Kidney (tissue), 14 donors: ENCODE data around the gene EGF. TPM values are rescaled to one million over a fixed set of nuclear protein-coding genes. Genes with fewer than 3 reads are reported as not detected.

Experiments
- DNase-seq, 5 donors: peaks; one replicate each; pipeline ENCODE4 v3.0.0-alpha.2; 2013 to 2020
- FAIRE-seq: peaks from 2 replicates; lab custom pipeline; 2012; peaks lifted over from hg19 to GRCh38; lab: Jason Lieb, UNC
- H3K27ac ChIP-seq, 2 donors: one replicate each; pipeline ENCODE4 v1.7.0; 2013; ENCODE audit warnings: low read depth in 2 of 2, low read length in 2 of 2, inconsistent platforms in 1 of 2
- H3K27me3 ChIP-seq: one replicate; pipeline ENCODE4 v1.7.1; 2013; ENCODE audit warnings: low read length, inconsistent platforms; ENCODE audit not compliant: control insufficient read depth, insufficient read depth
- H3K36me3 ChIP-seq, 3 donors: one replicate each; pipeline versions ENCODE4 v1.7.0 to v1.7.1; 2013; ENCODE audit warnings: low read length in 3 of 3, control low read depth in 1 of 3, inconsistent platforms in 1 of 3; ENCODE audit not compliant: insufficient read depth in 3 of 3, control insufficient read depth in 2 of 3
- H3K4me1 ChIP-seq, 3 donors: one replicate each; pipeline versions ENCODE4 v1.7.0 to v1.7.1; 2013; ENCODE audit warnings: low read length in 3 of 3, inconsistent platforms in 1 of 3, low read depth in 1 of 3; ENCODE audit not compliant: control insufficient read depth in 2 of 3, insufficient read depth in 2 of 3
- H3K4me3 ChIP-seq, 3 donors: one replicate each; pipeline versions ENCODE4 v1.7.0 to v1.8.1; 2013; ENCODE audit warnings: low read length in 3 of 3, control low read depth in 1 of 3, inconsistent platforms in 1 of 3
- H3K9ac ChIP-seq, 3 donors: one replicate each; pipeline versions ENCODE4 v1.7.0 to v1.7.1; 2013; ENCODE audit warnings: low read length in 3 of 3, control low read depth in 1 of 3, inconsistent platforms in 1 of 3
- H3K9me3 ChIP-seq, 3 donors: one replicate each; pipeline versions ENCODE4 v1.7.0 to v1.7.1; 2013; ENCODE audit warnings: low read length in 3 of 3, control low read depth in 1 of 3, inconsistent platforms in 1 of 3; ENCODE audit not compliant: control insufficient read depth in 2 of 3, insufficient read depth in 1 of 3
- CTCF ChIP-seq: IDR thresholded peaks from 3 replicates; pipeline ENCODE4 v1.5.1; 2012; ENCODE audit warnings: mild to moderate bottlenecking, moderate library complexity, borderline replicate concordance; ENCODE audit not compliant: insufficient read depth; ENCODE audit errors: extremely low read depth
- intact Hi-C: fragments of 100-400 bp; cut with DNase I; formaldehyde crosslinking; loops from one replicate; pipeline ENCODE4 v1.11.1; 2022
- polyA plus RNA-seq: library from polyadenylated mRNA; stranded (reverse); fragments of 350-450 nt; fragmentation: Illumina TruSeq; extraction: RNeasy Lipid Tissue Mini Kit (QIAGEN cat#74804); gene quantifications from one replicate; pipeline ENCODE4 v1.2.3, GENCODE V29; 2014; ENCODE audit warnings: low read depth, low replicate concordance; ENCODE audit not compliant: insufficient read depth
- total RNA-seq: library from RNA; stranded (reverse); fragmentation: NEBNext Ultra II Directional; extraction: Animal tissue kit (Norgen Biotek cat#: 25700); gene quantifications from one replicate; pipeline ENCODE4 v1.2.1, GENCODE V29; 2021
- donor health status: control.
- donor health status: control.
- donor health status: control.
- donor health status: control.
- donor health status: control.
- donor health status: DM: yes; HTN: yes; CAD: no.
- donor health status: Normal renal cell carcinoma (clear cell type).

Gene EGF
- total and polyA plus RNA-seq, 2 donors from 2014 or later: 3.3 to 72.8 TPM

- Histone ChIP-seq H3K4me3 (no peak overlapping the region), H3K27me3 (no peaks in the 10 kb centered on the region), H3K9ac (no peak overlapping the region), H3K36me3 (peaks cover 0 to 4% (median 0%) of the 10 kb centered on the region in 3 donors), H3K4me1 (no peaks in the 10 kb centered on the region), H3K27ac (no peak overlapping the region), H3K9me3 (no peaks in the 10 kb centered on the region)
- no peak for FAIRE-seq
- no peak for TF ChIP-seq CTCF
- DNase-seq: no peak
- intact Hi-C loops: no loop called here
These were observed 40.9 kb downstream of the EGF start for GRCh38 chr4:109953556-109953955.

- H3K9ac ChIP-seq: no peak overlapping the region
- intact Hi-C loops: no loop called here
- H3K9me3 ChIP-seq: no peaks in the 10 kb centered on the region
- DNase-seq: no peak
- no peaks in the 10 kb centered on the region for H3K27me3 ChIP-seq
- peaks cover 0 to 6% (median 0%) of the 10 kb centered on the region in 3 donors for H3K36me3 ChIP-seq
- H3K4me1 ChIP-seq: no peaks in the 10 kb centered on the region
- FAIRE-seq: no peak
- no peak overlapping the region for H3K27ac ChIP-seq
- no peak for TF ChIP-seq CTCF
- no peak overlapping the region for H3K4me3 ChIP-seq
These were observed 42.5 kb downstream of the EGF start for GRCh38 chr4:109955146-109955545.

- Histone ChIP-seq H3K9ac (no peak overlapping the region), H3K4me1 (no peaks in the 10 kb centered on the region), H3K36me3 (peaks cover 0 to 6% (median 3%) of the 10 kb centered on the region in 3 donors), H3K27ac (no peak overlapping the region), H3K27me3 (no peaks in the 10 kb centered on the region), H3K4me3 (no peak overlapping the region), H3K9me3 (no peaks in the 10 kb centered on the region)
- no peak for TF ChIP-seq CTCF
- FAIRE-seq (no peak), DNase-seq (no peak)
- intact Hi-C loops: no loop called here
These were observed 44.5 kb downstream of the EGF start for GRCh38 chr4:109957227-109957626.

GRCh38 chr4:109959195-109959594, 46.5 kb downstream of the EGF start:
- Histone ChIP-seq H3K27ac (no peak overlapping the region), H3K36me3 (peaks cover 0 to 6% (median 3%) of the 10 kb centered on the region in 3 donors), H3K9ac (no peak overlapping the region), H3K9me3 (no peaks in the 10 kb centered on the region), H3K27me3 (no peaks in the 10 kb centered on the region), H3K4me3 (no peak overlapping the region), H3K4me1 (no peaks in the 10 kb centered on the region)
- no peak for DNase-seq
- FAIRE-seq: no peak
- intact Hi-C loops: no loop called here
- TF ChIP-seq CTCF: no peak
